Left renal pelvis (tissue), 4 donors: ENCODE results near the gene MYOF. TPM values are rescaled to one million over a fixed set of nuclear protein-coding genes. Genes with fewer than 3 reads are reported as not detected.
"Not testable (repeated sequence)": the region's sequence is repeated elsewhere in the genome, so short reads cannot be mapped to it uniquely, and the experiment has no call there.

Experiments
- DNase-seq, 4 donors: peaks; one replicate each; pipeline ENCODE4 v3.0.0-alpha.2; 2013; ENCODE audit warnings: low read depth in 4 of 4, low spot score in 3 of 4
- polyA plus RNA-seq, 4 donors: library from polyadenylated mRNA; unstranded; fragments of 120-200 nt; gene quantifications; one replicate each; pipeline ENCODE4 v1.2.1, GENCODE V29; 2013; ENCODE audit not compliant: insufficient read length in 4 of 4

MYOF gene
- polyA plus RNA-seq, 4 donors = 31.7 to 45.8 (median 36.8) TPM

DNA sequence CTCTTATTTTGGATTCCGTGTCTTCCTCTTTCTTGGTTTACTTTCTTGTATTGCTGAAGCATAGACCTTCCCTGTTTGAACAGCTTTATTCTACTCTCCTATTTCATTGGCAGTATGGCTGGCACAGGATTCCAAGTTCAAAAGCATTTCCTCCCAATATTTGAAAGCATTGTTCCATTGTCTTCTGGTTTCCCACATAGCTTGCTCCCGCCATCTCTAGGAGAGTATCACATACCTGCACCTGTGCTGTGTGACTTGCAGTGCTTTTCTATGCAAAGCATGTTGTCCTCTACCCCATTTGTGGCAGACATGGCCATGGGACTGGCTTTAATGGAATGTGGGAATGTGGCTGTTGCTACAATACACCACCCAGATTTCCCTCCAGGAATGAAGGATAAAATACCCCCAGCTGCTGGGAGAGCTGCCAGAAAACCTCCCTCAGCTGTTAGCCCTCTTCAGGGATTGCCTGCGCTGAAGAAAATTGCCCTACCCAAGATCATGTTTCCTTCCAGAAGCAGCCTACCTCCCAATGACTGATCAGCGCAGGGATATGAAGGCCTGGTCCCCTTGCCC lies 6.9 kb upstream of the MYOF start:
- DNase-seq = no peak

DNA sequence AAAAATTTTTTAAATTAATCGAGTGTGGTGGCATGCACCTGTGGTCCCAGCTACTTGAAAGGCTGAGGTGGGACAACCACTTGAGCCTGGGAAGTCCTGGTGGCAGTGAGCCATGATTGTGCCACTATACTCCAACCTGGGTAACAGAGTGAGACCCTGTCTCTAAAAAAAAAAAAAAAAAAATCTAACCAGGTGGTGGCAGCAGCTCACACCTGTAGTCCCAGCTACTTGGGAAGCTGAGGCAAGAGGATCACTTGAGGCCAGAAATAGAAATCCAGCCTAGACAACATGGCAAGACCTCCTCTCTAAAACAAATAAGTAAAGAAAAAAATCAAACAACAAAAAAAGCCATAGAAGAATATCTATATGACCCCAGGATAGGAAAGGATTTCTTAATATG lies 3.6 kb upstream of the MYOF start:
- no peak for DNase-seq

DNA sequence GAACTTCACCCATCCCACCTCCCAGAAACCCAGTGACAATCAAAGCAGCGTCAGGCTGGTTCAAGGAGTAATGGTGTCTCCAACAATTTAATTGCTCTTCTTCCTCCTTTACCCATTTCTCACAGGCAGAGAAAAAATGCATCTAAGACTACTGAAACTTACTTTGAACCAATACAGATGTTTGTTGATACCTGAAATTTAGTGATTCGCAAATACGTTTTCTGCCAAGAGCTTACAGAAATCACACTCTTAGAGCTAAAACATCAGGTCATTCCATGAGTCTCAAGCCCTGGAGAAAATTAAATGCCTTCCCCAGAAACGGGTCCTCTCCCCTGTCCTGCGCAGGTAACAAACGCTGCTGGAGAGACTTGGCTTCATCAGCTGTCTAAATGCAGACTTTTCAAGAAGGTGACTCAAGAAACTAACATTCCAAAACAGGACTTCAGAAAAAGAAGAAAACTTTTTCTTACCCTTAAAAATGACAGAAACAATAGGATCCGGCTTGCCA lies 443 bp downstream of the MYOF start:
- DNase-seq = no peak

DNA sequence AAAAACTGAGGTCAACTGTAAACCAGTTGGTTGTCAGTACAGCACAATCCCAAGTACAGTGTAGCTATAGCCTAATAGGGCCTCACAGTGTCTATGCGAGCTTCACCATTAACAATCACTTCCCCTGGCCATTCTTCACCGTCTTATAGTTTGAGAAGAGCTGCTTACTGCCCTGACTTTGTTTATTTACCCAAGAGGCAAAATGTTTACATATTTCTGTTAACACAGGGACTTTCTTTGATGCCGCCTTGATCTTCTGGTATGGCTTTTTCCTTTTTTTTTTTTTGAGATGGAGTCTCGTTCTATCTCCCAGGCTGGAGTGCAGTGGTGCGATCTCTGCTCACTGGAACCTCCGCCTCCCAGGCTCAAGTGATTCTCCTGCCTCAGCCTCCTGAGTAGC lies 3.3 kb downstream of the MYOF start:
- DNase-seq = no peak

DNA sequence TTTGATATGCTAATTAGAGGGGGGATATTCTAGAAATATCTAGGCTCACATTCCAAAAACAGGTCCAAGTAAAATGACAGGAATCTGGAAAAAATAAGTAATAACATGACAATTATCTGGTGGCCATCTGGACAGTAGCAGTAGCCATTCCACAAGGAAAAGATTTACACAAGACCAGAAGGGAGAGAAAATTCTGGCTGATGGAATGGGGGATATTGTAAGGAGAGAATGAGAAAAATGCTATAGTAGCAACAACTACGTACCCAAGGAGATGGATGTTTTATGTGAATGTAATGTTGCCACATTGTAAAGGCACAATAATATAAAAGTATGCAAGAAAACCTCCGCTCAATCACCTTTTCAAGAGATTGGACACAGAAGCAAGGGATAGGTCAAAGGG lies 5.4 kb downstream of the MYOF start:
- no peak for DNase-seq

DNA sequence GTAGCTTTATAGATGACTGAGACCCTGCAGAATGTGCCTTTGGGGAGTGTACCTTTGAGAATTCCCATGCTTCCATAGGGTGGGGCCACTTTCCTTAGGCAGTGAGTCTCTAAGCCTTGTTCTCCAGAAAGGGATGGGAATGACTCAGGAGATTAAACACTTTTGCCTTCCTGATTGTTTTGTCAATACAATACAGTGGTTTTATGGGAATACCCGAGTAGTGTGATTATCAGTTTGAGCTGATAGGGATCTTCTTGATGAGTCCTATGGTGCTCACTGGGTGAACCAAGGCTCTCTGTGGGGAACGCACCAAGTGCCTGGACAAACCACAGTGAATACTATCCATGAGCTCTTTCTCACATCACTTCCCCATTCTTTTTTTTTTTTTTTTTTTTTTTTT lies 6.3 kb downstream of the MYOF start:
- DNase-seq = no peak

DNA sequence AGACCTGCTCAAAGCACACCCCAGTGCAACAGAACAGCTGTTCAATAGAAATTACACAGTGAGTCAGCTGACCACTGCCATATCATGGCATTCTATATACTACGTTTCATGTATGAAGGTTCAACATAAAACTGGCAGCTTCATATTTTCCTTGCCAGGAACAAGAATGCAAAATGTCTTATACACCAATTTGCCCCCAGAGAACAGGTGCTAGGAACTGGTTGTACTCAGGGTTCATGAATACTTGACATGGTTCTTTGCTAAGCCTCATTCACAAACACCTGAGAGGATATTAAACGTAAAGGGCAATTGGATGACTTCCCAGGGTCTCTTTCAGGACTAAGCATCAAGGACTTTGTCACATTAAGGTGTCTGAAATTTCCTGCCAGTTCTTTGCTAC lies 6.9 kb downstream of the MYOF start:
- no peak for DNase-seq

DNA sequence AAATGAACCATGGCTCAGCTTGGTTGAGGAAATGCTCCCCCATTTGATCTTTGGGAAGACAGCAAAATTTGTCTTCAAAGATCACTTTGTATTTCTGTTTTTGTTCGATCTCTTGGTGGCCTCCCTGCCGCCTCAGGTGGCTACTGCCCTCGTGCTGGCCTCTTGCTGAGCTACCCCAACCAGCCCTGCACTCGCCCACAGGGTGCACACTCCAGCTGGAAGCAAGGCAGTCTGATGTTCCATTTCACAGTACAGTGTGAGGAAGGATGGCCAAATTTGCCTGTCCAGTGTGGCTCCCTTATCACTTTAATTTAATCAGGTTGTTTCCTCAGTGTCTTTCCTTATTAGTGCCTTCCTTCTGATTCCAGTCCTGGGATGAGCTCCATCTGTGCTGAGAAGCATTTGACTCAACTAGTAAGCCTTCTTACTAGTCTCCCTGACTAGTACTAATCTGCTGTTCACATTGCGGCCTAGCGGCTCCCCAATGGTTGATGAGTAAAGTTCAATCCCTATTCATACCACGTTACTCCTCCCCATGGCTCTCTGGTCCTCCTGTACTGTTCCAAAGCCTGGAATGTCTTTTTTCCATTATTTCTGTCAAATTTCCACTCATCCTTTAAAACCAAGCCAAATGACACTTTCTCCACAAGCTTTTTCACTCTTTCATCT lies 8.2 kb downstream of the MYOF start:
- DNase-seq = no peak

DNA sequence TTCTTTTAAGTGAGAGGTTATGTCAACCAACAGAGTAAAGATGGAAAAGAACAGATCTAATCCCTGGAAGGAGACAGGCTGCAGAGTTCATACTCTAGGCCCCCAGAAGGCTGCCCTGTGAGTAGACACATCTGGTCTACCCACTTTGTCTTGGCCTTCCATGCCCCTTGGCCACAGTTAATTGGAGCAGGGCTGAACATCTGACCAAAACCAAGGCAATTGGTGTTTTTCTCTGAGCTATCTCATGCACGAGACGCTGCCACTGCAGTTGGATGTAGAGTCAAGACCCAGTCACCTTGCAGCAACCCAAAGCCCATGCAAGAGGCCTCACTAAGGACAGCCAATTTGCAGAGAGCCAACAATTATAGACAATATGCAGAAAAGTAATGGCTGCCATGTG lies 9.0 kb downstream of the MYOF start:
- DNase-seq = no peak

DNA sequence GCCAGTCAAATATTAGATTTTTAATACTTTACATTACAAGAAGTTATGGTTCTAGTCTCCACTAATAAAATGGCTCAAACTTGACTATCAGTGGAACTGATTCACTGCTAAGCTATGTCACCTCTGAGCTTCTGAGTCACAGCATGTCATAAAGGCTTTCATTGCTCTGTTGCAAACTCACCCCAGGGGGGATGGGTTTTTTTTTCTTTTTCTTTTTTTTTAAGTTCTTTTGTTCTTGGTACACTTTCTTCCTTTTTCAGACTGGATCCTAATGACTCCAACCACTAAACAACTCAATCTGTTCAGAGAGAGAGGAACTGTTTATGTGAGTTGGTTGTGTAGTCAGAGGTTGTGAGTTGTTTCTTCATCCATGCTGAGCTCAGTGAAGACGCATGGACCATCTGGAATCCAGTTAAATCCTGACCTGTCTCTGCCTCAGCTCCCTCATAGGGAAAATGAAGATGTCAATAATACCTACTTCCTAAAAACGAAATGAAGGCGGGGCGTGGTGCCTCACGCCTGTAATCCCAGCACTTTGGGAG lies 11.0 kb downstream of the MYOF start:
- no peak for DNase-seq

DNA sequence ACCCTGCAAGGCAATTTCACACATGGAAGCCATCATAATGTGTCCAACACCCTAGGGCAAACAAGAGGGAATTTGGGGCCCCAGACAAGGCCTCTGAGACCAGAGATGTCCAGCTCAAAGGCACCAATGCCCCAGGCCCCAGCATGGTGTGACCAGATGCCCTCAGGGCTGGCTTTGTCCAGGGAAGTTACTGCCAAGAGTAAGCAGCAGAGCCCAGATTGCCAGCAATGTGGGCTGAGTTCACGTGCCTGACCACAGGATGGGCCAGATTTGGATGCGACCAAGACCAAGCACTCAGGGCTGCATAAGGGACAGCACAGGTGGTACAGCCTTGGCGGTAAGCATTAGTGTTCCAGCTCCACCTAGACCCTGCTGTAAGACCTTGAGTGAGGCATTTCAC lies 12.7 kb downstream of the MYOF start:
- DNase-seq = no peak

DNA sequence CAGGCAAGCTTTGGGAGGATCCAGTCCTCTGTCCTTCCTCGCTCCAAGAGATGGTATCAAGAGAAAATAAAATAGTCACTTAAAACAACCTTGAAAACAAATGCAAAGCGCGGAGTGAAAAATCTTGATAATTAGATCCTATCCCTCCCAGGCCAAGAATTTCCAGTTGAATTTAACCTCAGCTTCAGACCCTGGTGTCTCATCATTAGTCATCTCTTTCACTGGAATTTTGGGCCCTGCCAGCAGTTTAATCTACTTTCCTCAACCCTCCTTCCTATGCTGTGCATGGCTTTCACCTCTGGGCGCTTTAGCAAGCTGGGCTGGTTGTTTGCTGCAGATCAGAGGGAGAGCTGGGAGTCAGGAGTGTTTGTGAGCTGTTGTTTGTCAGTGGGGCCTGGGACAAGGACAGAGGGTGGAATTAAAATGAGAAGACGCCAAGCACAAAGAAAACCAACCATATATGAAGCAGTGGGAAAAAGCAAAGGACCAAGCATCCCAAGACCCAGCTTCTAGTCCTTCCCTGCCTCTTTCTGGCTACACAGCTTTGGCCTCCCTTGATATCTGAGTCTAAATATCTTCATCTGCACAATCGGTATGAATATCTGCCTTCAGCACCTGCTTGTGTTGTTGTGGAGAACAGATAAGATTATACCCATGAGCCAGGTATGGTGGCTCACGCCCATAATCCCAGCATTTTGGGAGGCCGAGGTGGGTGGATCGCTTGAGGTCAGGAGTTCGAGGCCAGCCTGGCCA lies 13.5 kb downstream of the MYOF start:
- no peak for DNase-seq

DNA sequence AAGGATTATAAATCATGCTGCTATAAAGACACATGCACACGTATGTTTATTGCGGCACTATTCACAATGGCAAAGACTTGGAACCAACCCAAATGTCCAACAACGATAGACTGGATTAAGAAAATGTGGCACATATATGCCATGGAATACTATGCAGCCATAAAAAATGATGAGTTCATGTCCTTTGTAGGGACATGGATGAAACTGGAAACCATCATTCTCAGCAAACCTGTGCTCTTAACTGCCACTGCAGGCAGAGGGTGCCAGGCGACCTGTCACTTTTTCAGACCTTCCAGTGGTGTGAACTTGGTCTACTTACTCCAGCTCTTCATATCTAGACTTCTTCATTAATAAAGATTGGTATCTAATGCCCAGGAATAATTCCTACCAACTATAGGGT lies 14.5 kb downstream of the MYOF start:
- DNase-seq = not testable (repeated sequence)

DNA sequence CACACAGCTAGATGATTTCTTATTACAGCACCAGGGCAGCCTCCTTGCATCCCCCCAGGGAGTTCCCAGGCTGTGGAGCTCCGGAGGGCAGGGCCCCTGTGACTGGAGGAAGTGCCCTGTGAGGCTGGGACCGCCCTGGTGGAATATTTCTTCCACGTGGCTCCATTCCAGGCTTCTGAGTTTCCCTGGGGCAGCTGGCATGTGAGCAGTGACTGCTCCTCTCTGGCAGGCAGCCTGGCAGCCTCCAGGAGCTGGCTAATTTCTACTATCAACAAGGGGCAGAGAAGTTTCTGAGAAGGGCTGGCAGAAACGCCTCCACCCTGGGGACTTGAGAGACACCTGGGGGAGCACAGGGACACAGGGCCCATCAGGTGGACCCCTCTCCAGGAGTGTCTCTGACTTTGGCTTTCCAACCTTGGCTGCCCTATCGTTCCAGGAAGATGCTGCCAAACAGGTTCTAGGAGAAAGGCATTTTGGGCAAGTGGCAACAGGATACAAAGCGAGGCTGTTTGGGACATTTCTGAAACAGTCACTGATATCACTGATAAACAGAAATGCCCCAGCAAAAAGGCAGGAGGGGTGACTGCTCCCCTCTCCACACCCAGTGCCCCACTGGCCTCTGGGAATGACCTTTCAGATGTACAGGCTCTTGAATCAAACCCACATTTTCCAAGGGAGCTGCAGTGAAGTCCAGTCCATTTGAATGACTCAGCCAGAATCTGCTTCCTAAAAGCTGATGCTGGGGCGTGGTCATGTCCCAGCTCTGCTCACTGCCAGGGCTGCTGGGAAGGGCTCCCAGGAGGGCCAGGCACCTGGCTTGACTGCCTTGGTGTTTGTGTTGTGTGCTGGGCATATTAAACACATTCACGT lies 16.1 kb downstream of the MYOF start:
- no peak for DNase-seq

DNA sequence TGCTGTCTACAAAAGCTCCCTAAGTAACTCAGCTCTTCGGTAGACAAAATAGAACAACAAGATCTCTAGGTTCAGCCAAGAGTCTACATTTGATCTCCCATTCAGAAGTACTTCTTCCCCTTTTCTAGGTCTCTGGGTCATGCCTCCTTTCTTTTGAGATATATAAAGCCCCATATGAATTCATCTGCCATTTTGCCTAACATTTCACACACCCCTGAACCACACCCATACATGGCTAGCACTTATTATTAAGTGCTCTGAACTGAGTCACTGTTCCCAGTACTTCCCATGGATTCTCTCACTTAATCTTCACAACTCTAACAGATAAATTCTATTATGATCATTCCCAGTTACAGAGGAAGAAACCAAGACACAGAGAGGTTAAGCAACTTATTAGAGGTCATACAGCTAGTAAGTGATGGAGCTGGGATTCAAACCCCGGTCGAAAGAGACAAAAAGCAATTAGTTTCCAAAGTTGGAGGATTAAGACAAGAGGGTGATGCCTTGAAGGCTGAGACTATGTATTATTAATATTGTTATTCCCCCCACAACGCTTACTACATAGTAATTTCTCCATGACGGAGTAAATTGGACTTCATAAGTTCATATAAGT lies 17.3 kb downstream of the MYOF start:
- DNase-seq = no peak

DNA sequence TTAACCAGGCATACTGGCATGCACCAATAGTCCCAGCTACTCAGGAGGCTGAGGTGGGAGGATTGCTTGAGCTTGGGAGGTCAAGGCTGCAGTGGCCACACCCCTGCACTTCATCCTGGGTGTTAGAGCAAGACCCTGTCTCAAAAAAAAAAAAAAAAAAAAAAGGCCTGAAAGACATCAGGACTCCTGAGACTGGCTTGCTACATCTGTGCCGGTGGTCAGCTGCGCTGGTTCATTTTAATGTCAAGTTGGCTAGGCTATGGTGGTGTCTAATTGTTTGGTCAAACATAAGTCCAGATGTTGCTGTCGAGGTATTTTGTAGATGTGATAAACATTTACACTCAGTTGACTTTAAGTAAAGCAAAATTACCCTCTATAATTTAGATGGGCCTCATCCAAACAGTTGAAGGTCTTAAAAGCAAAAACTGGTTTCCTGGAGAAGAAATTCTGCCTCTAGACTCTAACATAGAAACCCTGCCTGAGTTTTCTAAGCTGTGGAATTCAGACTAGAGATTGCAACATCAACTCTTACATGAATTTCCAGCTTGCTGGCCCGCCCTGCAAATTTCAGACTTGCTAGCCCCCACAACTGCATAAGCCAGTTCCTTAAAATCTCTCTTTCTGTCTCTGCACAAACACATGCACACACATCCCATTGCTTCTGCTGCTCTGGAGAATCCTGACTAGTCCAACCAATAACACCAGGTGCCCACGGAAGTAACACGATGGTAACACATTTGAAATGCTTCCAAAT lies 18.2 kb downstream of the MYOF start:
- DNase-seq = no peak

DNA sequence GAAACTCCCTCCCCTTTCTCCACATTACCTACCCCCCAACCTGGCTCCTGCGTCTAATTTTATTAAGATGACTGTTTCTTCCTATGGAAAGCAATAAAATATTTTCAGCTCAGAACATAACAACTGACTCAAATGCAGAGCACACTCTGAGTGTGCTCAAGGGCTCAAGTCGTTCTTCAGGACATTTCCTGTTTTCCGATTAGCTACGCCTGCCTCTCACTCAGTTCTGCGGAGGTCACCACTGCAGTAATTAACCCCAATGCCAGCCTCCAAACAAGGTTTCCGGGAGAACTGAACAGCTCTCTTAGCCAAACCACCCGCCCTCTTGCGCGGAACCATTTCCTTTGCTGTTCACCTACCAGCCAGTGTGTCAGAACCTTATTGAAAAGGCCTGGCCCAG lies 19.3 kb downstream of the MYOF start:
- DNase-seq = no peak

DNA sequence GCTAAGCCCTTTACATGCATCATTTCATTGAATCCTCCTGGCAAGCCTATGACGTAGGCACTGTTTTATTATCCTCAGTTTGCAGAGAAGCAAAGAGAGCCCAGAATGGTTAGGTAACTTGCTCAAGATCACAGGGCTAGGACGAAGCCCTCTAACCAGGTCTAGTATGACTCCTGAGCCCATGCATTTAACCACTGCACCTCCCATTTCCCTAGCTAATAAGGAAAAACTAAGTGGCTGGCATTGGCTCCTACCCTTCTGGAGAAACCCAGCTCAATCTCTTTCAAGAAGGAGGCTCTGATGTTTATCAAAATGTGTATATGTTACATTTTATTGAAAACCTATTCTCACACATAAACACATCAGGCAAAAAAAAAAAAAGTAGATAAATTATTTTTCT lies 19.8 kb downstream of the MYOF start:
- DNase-seq = no peak

DNA sequence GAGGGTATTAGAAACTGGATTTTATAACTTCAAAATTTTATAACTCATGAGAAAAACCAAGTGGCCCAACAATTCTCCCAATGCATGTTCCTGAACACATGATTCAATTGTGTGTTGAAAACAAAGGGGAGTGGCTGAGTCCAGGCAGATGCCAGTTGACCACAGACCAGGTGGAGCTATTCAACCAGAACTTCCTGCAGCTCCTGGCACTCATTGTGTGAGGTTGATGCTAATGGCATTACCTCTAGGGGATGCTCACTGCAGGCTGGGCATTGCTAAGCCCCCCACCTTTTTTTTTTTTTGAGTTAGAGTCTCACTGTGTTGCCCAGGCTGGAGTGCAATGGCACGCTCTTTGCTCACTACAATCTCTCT lies 20.3 kb downstream of the MYOF start:
- no peak for DNase-seq
